HG03565 (cell line): ENCODE measurements around the gene TRIM37.
"Not testable (repeated sequence)": the region's sequence is repeated elsewhere in the genome, so short reads cannot be mapped to it uniquely, and the experiment has no call there.

Experiments
- ATAC-seq: cut with Tn5 transposase; IDR thresholded peaks from one replicate; pipeline ENCODE4 v1.9.1; 2021; ENCODE audit warnings: mild to moderate bottlenecking, moderate library complexity; ENCODE audit not compliant: unreplicated experiment

The TRIM37 gene, protein sequence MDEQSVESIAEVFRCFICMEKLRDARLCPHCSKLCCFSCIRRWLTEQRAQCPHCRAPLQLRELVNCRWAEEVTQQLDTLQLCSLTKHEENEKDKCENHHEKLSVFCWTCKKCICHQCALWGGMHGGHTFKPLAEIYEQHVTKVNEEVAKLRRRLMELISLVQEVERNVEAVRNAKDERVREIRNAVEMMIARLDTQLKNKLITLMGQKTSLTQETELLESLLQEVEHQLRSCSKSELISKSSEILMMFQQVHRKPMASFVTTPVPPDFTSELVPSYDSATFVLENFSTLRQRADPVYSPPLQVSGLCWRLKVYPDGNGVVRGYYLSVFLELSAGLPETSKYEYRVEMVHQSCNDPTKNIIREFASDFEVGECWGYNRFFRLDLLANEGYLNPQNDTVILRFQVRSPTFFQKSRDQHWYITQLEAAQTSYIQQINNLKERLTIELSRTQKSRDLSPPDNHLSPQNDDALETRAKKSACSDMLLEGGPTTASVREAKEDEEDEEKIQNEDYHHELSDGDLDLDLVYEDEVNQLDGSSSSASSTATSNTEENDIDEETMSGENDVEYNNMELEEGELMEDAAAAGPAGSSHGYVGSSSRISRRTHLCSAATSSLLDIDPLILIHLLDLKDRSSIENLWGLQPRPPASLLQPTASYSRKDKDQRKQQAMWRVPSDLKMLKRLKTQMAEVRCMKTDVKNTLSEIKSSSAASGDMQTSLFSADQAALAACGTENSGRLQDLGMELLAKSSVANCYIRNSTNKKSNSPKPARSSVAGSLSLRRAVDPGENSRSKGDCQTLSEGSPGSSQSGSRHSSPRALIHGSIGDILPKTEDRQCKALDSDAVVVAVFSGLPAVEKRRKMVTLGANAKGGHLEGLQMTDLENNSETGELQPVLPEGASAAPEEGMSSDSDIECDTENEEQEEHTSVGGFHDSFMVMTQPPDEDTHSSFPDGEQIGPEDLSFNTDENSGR

DNA sequence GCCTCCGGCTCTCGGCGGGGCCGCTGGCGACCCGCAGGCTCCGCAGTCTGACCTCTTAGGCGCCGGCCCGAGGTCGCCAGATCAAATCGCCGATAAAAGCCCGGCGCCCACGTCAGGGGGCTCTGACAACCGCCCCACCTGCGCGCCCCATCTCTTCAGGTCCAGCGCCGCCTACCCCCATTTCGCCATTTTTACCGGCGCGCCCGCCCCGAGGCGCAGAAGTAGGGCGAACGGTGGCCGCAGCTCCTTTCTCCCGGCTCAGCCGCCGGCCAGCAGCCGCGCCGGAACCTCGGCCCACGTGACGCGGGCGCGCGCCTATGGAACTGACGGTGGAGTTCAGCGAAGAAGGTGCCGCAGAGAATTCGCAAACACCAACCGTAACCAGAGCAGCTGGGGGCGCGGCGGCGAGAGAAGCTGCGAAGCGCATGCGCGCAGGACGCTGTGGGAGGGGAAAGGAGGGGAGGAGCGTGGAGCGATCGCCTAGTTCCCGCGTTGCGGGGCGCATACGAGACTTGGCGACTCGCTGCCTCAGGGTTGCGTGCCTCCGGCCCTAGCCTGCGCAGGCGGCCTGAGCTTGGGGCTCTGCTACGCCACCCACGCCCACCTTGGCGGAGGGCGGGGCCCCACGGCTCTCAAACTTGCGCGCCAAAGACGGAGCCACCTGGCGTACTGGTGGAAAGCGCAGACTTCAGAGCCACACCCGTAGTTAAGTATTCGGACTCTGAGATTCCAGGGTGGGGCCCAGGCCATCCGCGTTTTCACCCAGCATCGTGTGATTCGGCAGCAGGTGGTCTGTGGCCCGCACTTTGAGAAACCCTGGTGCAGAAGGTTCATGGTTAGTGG is at the start of gene TRIM37:
Gene TRIM37 (minus strand): TSS at position 418 of the 843 bp plus-strand sequence. CDS start 419 bp downstream, outside the sequence.
- peak; percentile 95 for ATAC-seq

DNA sequence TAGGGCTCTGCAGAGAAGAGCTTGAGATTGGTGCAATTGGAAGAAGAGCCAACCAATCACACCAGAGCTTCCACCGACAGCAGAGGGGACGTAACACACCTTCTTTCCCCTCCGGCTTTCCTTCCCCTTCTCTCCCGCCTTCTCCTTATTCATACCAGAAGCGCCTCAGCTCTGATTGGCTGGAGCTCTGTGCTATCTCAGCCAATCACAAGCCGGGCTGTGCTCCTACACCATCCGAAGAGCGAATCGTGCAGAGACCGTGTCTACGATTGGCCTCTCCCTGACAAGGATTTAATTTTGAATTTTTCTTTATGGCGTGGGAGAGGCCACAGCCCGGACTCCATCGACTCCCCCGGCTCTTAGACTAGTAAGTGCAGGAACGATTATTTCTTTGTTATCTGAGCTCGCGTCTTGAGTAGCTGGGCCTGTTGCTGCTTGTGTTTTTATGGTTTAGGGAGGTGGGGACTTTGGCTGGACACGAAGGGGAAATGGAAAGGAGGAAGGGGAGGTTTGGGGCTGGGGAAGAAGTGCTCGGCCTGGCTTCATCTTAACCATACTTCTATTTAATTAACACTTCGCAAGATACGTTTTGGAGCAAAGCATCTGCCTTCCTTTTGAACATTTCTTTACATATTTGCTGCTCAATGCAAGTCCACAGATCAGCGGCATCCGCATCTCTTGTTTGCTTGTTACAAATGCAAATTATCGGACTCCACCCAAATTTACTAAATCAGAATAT is 48.9 kb upstream of the TRIM37 start, which contains the start of gene PRR11:
Gene PRR11 (plus strand): TSS at position 308 of the 739 bp plus-strand sequence. CDS start 14,007 bp downstream, outside the sequence.
- ATAC-seq: peak; percentile 78

DNA sequence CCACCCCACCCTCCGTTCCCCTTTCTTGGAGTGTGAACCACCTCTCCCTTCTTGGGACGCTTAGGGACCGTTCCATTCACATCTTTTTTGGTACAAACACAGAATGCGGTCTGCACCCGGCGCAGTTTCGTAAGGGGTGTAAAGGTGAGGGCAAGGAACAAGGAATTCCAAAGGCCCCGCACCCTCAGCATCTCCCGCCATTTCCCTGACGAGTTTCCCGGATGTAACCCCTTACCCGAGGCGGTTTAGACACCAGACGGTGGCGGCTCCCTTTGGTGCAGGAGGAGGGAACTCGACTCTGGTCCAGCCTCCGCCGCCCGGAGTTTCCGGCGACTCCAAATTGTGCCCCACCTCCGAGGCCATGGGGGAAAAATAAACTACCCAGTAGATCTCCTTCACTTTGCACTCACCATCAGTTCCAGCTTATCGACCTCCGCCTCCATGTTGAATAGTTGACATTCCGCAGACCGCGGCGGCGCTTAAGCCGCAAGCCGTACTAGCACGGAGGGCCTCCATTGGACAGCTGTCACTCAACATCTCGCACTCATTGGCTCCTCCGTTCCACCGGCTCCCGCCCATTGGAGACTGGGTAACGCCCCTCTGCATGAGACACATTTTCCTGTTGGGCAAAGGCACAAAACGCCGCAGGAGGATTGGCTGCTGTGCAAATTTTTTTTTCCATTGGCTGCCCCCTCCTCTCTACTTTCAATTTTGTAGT is 48.2 kb upstream of the TRIM37 start, which contains the start of gene SKA2:
Gene SKA2 (minus strand): TSS at position 466 of the 718 bp plus-strand sequence. CDS start 23 bp downstream, at position 443.
- ATAC-seq: peak; percentile 74

- no peak for ATAC-seq
These were observed 47.6 kb upstream of the TRIM37 start for GRCh38 chr17:59154292-59154720.

- no peak for ATAC-seq
These were observed 46.2 kb upstream of the TRIM37 start for GRCh38 chr17:59152925-59153324.

DNA sequence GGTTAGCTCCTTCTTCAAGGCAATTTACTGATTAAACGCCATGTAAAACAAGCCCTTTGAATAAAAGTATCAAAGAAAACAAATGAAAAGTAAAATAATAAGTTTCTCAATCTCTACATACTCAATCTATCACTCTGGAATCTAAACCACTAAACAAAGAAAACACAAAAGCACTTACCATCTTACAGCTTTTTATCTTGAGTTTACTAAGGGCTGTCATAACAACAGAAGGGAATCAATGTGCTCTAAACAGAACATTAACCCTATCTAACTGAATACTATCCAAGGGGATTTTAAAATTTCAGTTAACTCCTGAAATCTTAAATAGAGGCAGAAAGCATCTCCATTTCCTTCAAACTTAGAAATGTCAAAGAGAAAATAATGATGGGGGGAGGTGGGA is 44.9 kb upstream of the TRIM37 start:
- no peak for ATAC-seq

DNA sequence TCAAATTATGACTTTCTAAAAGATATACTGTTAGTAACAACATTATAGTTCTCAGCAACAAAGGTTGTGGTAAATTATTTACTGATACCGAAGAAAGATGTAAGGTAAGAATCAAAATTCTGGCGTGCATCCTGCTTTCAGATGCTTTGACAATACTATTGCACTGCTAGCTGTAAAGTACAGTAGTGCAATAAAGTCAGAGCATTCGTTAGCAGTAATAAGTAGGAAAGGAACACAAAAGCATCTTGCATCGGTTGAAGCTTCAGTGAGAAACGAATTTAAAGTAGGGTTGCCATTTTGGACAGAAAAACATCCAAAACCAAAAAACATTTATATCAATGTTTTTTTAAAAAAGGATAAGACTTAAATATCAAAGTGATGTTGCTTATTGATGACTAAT is 44.3 kb upstream of the TRIM37 start:
- ATAC-seq: no peak

GRCh38 chr17:59149841-59150511 is 43.3 kb upstream of the TRIM37 start:
- no peak for ATAC-seq

GRCh38 chr17:59149051-59149450 is 42.4 kb upstream of the TRIM37 start:
- ATAC-seq: no peak

- ATAC-seq: no peak
These were observed 39.0 kb upstream of the TRIM37 start for GRCh38 chr17:59145571-59146096.

DNA sequence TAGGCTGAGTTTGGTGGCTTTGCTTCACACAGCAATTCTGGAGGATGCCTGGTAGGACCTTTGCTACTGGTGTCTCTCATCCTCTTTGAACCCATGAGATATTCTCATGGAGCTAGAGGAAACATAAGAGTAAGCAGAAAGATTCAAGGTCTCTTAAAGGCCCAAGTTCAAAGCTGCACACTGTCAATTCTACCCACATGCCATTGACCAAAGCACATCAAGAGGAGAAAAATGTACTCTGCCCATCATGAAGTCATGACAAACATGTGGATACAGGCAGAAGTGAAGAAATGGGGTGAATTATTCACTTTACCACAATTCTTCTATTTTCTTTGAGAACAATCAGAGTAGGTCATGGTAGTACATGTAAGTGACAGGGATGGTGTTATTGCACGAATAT is 35.2 kb upstream of the TRIM37 start:
- no peak for ATAC-seq

DNA sequence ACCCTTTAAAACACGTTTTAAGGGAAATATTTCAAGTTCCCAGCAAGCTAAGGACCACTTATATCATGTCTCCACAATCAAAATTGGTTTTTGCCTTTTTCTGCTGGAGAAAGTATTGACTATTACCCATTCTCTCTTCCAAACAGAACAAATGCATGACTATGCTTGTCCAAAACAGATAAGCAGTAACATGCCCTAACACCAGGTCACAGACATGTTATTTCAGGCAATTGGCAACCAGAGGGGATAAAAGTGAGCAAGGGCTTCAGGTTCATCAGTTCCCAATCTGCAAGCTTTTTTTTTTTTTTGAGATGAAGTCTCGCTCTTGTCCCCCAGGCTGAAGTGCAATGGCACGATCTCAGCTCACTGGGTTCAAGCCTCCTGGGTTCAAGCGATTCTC is 33.3 kb upstream of the TRIM37 start:
- ATAC-seq: no peak

DNA sequence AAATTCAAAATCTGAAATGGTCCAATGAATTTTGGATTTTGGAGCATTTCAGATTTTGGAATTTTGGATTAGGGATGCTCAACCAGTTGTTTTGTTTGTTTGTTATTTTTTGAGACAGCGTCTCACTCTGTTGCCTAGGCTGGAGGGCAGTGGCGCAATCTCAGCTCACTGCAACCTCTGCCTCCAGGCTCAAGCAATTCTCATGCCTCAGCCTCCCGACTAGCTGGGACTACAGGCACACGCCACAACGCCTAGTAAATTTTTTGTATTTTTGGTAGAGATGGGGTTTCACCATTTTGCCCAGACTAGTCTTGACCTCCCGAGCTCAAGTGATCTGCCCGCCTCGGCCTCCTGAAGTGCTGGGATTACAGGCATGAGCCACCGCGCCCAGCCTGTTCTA is 31.7 kb upstream of the TRIM37 start:
- ATAC-seq: not testable (repeated sequence)

GRCh38 chr17:59131131-59131530 is 24.5 kb upstream of the TRIM37 start:
- ATAC-seq: no peak

GRCh38 chr17:59129814-59130213 is 23.1 kb upstream of the TRIM37 start:
- ATAC-seq: no peak

DNA sequence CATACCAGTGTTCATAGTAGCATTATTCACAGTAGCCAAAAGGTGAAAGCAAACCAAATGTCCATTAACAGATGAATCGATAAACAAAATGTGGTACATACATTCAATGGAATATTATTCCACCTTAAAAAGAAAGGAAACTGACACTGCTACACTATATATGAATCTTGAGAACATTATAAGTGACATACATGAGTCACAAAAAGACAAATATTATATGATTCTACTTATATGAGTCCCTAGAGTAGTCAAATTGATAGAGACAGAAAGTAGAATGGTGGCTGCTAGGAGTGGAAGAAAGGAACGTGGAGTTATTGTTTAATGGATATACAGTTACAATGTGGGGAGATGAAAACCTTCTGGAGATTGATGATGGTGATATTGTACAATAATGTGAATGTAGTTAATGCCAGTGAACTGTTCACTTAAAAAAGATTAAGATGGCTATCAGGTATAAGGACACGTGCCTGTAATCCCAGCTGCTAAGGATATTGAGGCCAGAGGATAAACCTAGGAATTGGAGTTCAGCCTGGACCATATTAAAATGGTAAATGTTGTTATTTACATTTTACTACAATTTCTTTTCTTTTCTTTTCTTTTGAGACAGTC is 20.2 kb upstream of the TRIM37 start:
- ATAC-seq: no peak

- ATAC-seq: peak; percentile 45
These were observed 18.0 kb upstream of the TRIM37 start for GRCh38 chr17:59124665-59125064.
